ENCODE measurements around the gene FBXO46. TPM values are rescaled to one million over a fixed set of nuclear protein-coding genes. Genes with fewer than 3 reads are reported as not detected.

The FBXO46 gene
- total and polyA plus RNA-seq, 2 of the 4 experiments (the other 2 are of a cell fraction), result 3.0 to 6.8 TPM

DNA sequence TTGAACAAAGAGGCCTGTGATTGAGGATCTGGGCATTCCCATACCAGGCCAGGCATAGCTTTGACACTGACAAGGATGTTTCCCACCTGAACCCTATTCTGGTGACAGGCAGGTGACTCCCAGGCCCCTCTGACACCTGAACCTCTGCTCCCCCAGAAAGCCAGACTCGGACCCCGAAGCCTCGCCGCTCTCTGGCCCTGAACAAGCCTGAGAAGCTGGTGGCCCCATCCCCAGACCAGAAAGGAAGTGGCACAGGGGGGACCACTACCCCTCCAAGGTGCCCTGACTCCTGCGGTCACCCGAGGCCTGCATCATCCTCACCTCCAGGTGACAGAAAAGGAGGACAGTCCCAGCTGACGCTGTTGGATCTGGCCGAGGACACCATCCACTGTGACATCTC lies 23.6 kb upstream of the FBXO46 start:
- BruUV-seq (replicated peaks), result no TSS peak
- ChIA-PET POLR2A (ENCODE audit: unreplicated experiment) (no interaction called here), CTCF (interaction anchor here (0.6 kb wide), 1 partner anchor 15 kb away, joined by 8 read pairs; the partner anchor contains the start of gene SIX5)
- no peak overlapping the region for H3K14ac ChIP-seq (replicated peaks; ENCODE audit: low read depth, low read length)
- no peak overlapping the region for H3K18ac ChIP-seq (ENCODE audit: low read depth, low read length)
- no peak overlapping the region for H3K23ac ChIP-seq (ENCODE audit: low read depth, low read length)
- no peaks in the 10 kb centered on the region for H3K36me3 ChIP-seq (ENCODE audit: control insufficient read depth, insufficient read depth, low read length)
- dilution Hi-C loops (cut with HindIII; ENCODE audit: low sequenced_read_pairs, unreplicated experiment), result no loop called here
- 100% methylated on average over 2 of the region's 8 CpGs; no CpG with 5 or more reads in 1 of the 2 experiments for WGBS, 2 experiments (ENCODE audit: extremely low coverage in 2 of 2, insufficient read length in 1 of 2)
- no peak overlapping the region for H2BK15ac ChIP-seq (ENCODE audit: low read depth, low read length)
- DNase-seq, result no peak
- peak overlapping the region; percentile 50 for H2AK9ac ChIP-seq (replicated peaks; ENCODE audit: low read depth, low read length, poor library complexity)
- no peak overlapping the region for H2BK5ac ChIP-seq (ENCODE audit: low read depth, low read length, poor library complexity, severe bottlenecking)
- in situ Hi-C loops (cut with MboI; ENCODE audit: low sequenced_read_pairs), result no loop called here
- no peak for ATAC-seq (ENCODE audit: low read depth)
- intact Hi-C loops (cut with micrococcal nuclease), result no loop called here
- no peaks in the 10 kb centered on the region for H3K4me1 ChIP-seq (ENCODE audit: control insufficient read depth, insufficient read depth, low read length)
- H2BK20ac ChIP-seq (ENCODE audit: low read depth, low read length), result no peak overlapping the region
- no peak overlapping the region for H2BK120ac ChIP-seq (ENCODE audit: low read depth, low read length)
- H3K4me2 ChIP-seq (ENCODE audit: low read depth, low read length), result no peak overlapping the region
- TF ChIP-seq MAZ (IDR thresholded peaks at IDR 0.05; ENCODE audit: borderline replicate concordance, low read depth, low read length) (no peak), BHLHE40 (IDR thresholded peaks at IDR 0.05; ENCODE audit: low read depth, low read length) (no peak), SMC3 (IDR thresholded peaks at IDR 0.05; ENCODE audit: low read depth, low read length) (no peak), USF2 (IDR thresholded peaks at IDR 0.05; ENCODE audit: low read depth, low read length) (no peak), NFE2L2 (IDR thresholded peaks at IDR 0.05; ENCODE audit: low read depth, low read length) (no peak), CHD1 (IDR thresholded peaks at IDR 0.05; ENCODE audit: low read depth, low read length) (no peak), MAFK (IDR thresholded peaks at IDR 0.05; ENCODE audit: low read depth, low read length) (no peak), FOS (IDR thresholded peaks at IDR 0.05; ENCODE audit: low read depth, low read length) (no peak), POLR2A (IDR thresholded peaks at IDR 0.05; ENCODE audit: low read depth, low read length) (no peak), MXI1 (IDR thresholded peaks at IDR 0.05; ENCODE audit: borderline replicate concordance, low read depth, low read length) (no peak), CTCF (conservative IDR thresholded peaks at IDR 0.05; ENCODE audit: low read depth, low read length) (no peak), RFX5 (IDR thresholded peaks at IDR 0.05; ENCODE audit: low read depth, low read length) (no peak), CEBPB (IDR thresholded peaks at IDR 0.05; ENCODE audit: low read depth, low read length) (no peak), RAD21 (IDR thresholded peaks at IDR 0.05; ENCODE audit: low read length) (no peak)
- TF ChIP-seq, protein P1, sequence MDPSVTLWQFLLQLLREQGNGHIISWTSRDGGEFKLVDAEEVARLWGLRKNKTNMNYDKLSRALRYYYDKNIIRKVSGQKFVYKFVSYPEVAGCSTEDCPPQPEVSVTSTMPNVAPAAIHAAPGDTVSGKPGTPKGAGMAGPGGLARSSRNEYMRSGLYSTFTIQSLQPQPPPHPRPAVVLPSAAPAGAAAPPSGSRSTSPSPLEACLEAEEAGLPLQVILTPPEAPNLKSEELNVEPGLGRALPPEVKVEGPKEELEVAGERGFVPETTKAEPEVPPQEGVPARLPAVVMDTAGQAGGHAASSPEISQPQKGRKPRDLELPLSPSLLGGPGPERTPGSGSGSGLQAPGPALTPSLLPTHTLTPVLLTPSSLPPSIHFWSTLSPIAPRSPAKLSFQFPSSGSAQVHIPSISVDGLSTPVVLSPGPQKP (IDR thresholded peaks at IDR 0.05; ENCODE audit: borderline replicate concordance, low read depth, low read length), result no peak
- H3K9ac ChIP-seq (ENCODE audit: low read depth, low read length), result no peak overlapping the region
- H3K27ac ChIP-seq (ENCODE audit: insufficient read depth, low read length), result no peak overlapping the region
- H4K8ac ChIP-seq (ENCODE audit: low read depth in 2 of 2, low read length in 2 of 2), result no peak overlapping the region
- no peak overlapping the region for H3K56ac ChIP-seq (ENCODE audit: extremely low read depth, insufficient read depth, low read length)
- no peak overlapping the region for H3K4ac ChIP-seq (ENCODE audit: low read depth, low read length)
- no peaks in the 10 kb centered on the region for H4K20me1 ChIP-seq (ENCODE audit: insufficient read depth, low read length)
- H3K27me3 ChIP-seq (ENCODE audit: control insufficient read depth, insufficient read depth, low read length), result peaks cover under 1% of the 10 kb centered on the region; the same call in 1 of the 2 replicates
- no peaks in the 10 kb centered on the region for H3K9me3 ChIP-seq (ENCODE audit: control insufficient read depth, insufficient read depth, low read length)
- no peaks in the 10 kb centered on the region for H3K79me1 ChIP-seq (ENCODE audit: low read depth in 1 of 2, low read length in 2 of 2)
- no peak overlapping the region for H2AK5ac ChIP-seq (ENCODE audit: low read depth, low read length)
- no peaks in the 10 kb centered on the region for H3K9me1 ChIP-seq (ENCODE audit: insufficient read depth, low read length)
- no peak overlapping the region for H2AFZ ChIP-seq (replicated peaks; ENCODE audit: low read length, poor library complexity)
- H3K4me3 ChIP-seq (ENCODE audit: insufficient read depth, low read depth, low read length), result no peak overlapping the region
- H4K5ac ChIP-seq (ENCODE audit: low read depth, low read length), result no peak overlapping the region
- H4K91ac ChIP-seq (ENCODE audit: insufficient read depth, low read depth, low read length), result no peak overlapping the region

Data from IMR-90 (cell line).